ENCODE data around the gene RALGAPB.

The RALGAPB gene

GRCh38 chr20:38551056-38551626 lies 78.5 kb downstream of the RALGAPB start:
- no peak for DNase-seq

- DNase-seq, result no peak
Observed at GRCh38 chr20:38554986-38555385, 82.3 kb downstream of the RALGAPB start.

- DNase-seq, result no peak
Observed at GRCh38 chr20:38555395-38555794, 82.8 kb downstream of the RALGAPB start.

- DNase-seq, result no peak
Observed at GRCh38 chr20:38557174-38557573, 84.5 kb downstream of the RALGAPB start.

GRCh38 chr20:38558596-38559360 lies 86.1 kb downstream of the RALGAPB start:
- no peak for DNase-seq

GRCh38 chr20:38559764-38560163 lies 87.1 kb downstream of the RALGAPB start:
- DNase-seq, result no peak

- DNase-seq, result no peak
Observed at GRCh38 chr20:38563802-38564431, 91.3 kb downstream of the RALGAPB start.

- no peak for DNase-seq
Observed at GRCh38 chr20:38564680-38565079, 92.0 kb downstream of the RALGAPB start.

- no peak for DNase-seq
Observed at GRCh38 chr20:38566036-38566598, 93.5 kb downstream of the RALGAPB start.

GRCh38 chr20:38569747-38570525 lies 97.3 kb downstream of the RALGAPB start:
- DNase-seq, result no peak

- DNase-seq, result no peak
Observed at GRCh38 chr20:38573413-38573812, 100.8 kb downstream of the RALGAPB start.

- no peak for DNase-seq
Observed at GRCh38 chr20:38579219-38579910, 106.7 kb downstream of the RALGAPB start.

- no peak for DNase-seq
Observed at GRCh38 chr20:38579921-38580320, 107.3 kb downstream of the RALGAPB start.

GRCh38 chr20:38581013-38581412 lies 108.4 kb downstream of the RALGAPB start, which contains the start of gene ADIG:
Gene ADIG, plus strand, starts transcription at chr20:38581197. Its CDS starts 54 bp downstream, at chr20:38581251.
- no peak for DNase-seq

GRCh38 chr20:38581830-38582358 lies 109.3 kb downstream of the RALGAPB start:
- DNase-seq, result no peak

- no peak for DNase-seq
Observed at GRCh38 chr20:38583306-38583705, 110.7 kb downstream of the RALGAPB start.

GRCh38 chr20:38584099-38584763 lies 111.6 kb downstream of the RALGAPB start:
- DNase-seq, result no peak

GRCh38 chr20:38585404-38586180 lies 112.9 kb downstream of the RALGAPB start:
- no peak for DNase-seq

GRCh38 chr20:38586181-38586525 lies 113.5 kb downstream of the RALGAPB start:
- DNase-seq, result no peak

- no peak for DNase-seq
Observed at GRCh38 chr20:38588303-38588702, 115.7 kb downstream of the RALGAPB start.

- no peak for DNase-seq
Observed at GRCh38 chr20:38589351-38589750, 116.7 kb downstream of the RALGAPB start.
